Measurements from ENCODE around the gene ERCC5. TPM values are rescaled to one million over a fixed set of nuclear protein-coding genes. Genes with fewer than 3 reads are reported as not detected.
A peak's percentile ranks its signal among the peaks of the same experiment; 100 is the strongest.

The ERCC5 gene
- total and polyA plus RNA-seq, 11 donors = 22.4 to 61.7 (median 31.4) TPM

DNA sequence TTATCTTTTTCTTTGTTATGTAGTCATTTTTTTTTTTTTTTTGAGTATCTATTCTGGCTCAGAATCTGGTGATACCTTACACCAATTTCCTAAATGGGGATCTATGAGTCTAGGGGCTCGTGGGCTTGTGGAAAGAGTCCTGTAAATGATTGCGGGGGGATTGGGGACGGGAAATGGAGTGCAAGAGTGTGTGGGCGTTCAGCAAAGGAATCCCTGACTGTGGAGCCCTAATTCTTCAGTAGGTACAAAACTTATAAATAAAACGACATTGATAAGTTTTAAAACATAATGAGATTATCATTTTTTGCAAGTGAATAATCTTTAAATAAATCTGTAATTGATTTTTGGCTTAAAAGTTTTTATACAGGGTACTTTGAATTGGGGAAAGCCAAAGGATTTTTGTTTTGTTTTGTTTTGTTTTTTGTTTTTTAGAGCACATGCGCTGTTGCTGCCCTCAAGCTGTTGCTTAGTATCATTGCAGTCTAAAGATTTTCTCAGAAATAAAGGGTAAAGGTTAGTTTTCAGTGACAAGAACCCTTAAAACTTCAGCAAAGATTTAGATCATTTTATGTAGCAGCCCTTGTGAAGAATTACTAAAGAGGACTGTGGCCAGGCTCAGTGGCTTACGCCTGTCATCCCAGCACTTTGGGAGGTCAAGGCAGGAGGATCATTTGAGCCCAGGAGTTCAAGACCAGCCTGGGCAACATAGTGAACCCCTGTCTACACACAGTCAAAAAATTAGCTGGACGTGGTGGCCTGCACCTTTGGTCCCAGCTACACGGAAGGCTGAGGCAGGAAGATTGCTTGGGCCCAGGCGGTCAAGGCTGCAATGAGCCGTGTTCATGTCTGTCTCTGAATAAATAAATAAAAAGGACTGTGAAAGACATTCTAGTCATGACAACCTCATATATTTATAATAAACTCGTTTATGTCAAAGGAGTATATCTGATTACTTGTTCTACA, 1.7 kb downstream of the ERCC5 start:
- 22 to 29% (median 25%) methylated on average over 12 of the region's 12 CpGs for WGBS, 4 donors
- no peak for ATAC-seq
- intact Hi-C loops (cut with DNase I) = loop anchor here in 9 of 10 donors (1.0 to 10.0 kb wide), 10 partner anchors 45 to 267 kb away; partner anchors contain the start of gene TPP2 (in 3 of the 9)

DNA sequence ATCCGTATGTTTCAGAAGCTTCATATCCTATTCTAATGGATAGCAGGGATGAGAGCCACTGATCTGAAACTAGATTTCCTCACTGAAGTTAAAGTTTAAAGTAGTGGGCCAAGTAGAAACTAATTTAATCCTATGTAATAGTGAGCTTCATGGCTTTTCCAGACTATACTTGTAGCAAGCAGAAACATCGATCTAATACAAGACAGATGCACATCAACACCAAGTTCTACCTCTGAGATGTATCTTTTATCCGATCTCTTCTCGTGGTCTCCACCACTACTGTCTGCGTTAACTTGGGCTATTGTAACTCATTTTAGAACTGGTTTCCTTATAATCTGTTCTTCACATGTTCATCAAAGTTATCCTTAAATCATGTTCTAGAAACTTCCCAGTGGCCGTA, 3.1 kb downstream of the ERCC5 start:
- peaks cover 0 to 27% (median 23%) of the 10 kb centered on the region in 9 donors for H3K36me3 ChIP-seq
- H3K9me3 ChIP-seq = no peaks in the 10 kb centered on the region
- WGBS, 4 donors = 84 to 88% (median 85%) methylated on average over 6 of the region's 6 CpGs
- TF ChIP-seq, protein P1, sequence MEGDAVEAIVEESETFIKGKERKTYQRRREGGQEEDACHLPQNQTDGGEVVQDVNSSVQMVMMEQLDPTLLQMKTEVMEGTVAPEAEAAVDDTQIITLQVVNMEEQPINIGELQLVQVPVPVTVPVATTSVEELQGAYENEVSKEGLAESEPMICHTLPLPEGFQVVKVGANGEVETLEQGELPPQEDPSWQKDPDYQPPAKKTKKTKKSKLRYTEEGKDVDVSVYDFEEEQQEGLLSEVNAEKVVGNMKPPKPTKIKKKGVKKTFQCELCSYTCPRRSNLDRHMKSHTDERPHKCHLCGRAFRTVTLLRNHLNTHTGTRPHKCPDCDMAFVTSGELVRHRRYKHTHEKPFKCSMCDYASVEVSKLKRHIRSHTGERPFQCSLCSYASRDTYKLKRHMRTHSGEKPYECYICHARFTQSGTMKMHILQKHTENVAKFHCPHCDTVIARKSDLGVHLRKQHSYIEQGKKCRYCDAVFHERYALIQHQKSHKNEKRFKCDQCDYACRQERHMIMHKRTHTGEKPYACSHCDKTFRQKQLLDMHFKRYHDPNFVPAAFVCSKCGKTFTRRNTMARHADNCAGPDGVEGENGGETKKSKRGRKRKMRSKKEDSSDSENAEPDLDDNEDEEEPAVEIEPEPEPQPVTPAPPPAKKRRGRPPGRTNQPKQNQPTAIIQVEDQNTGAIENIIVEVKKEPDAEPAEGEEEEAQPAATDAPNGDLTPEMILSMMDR (IDR thresholded peaks at IDR 0.05) = no peak
- no peak for TF ChIP-seq POLR2A (IDR thresholded peaks at IDR 0.05)
- H3K4me1 ChIP-seq = peaks cover 0 to 35% (median 19%) of the 10 kb centered on the region in 12 donors
- H3K27me3 ChIP-seq = no peaks in the 10 kb centered on the region
- no peak for ATAC-seq
- H3K27ac ChIP-seq = no peak overlapping the region
- no peak overlapping the region for H3K4me3 ChIP-seq
- intact Hi-C loops (cut with DNase I) = loop anchor here in 7 of 10 donors (2.0 to 10.0 kb wide), 6 partner anchors 47 to 267 kb away; partner anchors contain the start of gene TPP2 (in 1 of the 7)
- DNase-seq = no peak

More for the DNA sequence above, 1.7 kb downstream of the ERCC5 start:
- TF ChIP-seq, protein P1 (IDR thresholded peaks at IDR 0.05) = peak; percentile 51 to 81 (median 72)
- no peak for TF ChIP-seq POLR2A (IDR thresholded peaks at IDR 0.05)
- DNase-seq = no peak
- peaks cover 0 to 23% (median 9%) of the 10 kb centered on the region in 9 donors for H3K36me3 ChIP-seq
- H3K4me1 ChIP-seq = peaks cover 0 to 31% (median 19%) of the 10 kb centered on the region in 12 donors
- H3K27ac ChIP-seq = peak overlapping the region in 10 of 12 donors; percentile 92 to 99 (median 98)
- H3K4me3 ChIP-seq = peak overlapping the region; percentile 67 to 96 (median 92)
- no peaks in the 10 kb centered on the region for H3K27me3 ChIP-seq
- H3K9me3 ChIP-seq = no peaks in the 10 kb centered on the region

DNA sequence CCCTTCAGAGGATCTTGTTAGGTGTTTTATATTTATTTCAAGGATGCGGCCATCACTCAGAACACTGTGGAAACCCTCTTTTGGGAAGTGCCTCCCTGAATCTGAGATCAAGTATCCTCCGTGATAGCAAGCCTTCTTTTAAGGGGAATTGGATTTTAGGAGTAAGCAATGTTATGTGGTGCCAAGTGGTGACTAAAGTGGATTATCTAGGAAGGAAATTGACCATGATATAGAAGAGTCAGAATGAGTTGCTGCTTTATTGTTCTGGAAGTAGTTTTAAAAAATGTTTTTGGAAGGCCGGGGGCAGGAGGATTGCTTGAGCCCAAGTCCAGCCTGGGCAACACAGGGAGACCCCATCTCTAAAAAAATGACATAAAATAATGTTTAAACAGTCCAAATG, 6.7 kb downstream of the ERCC5 start:
- peaks cover 0 to 63% (median 59%) of the 10 kb centered on the region in 9 donors for H3K36me3 ChIP-seq
- H3K4me3 ChIP-seq = no peak overlapping the region
- intact Hi-C loops (cut with DNase I) = no loop called here
- no peaks in the 10 kb centered on the region for H3K27me3 ChIP-seq
- TF ChIP-seq, protein P1 (IDR thresholded peaks at IDR 0.05) = no peak
- no peak for TF ChIP-seq POLR2A (IDR thresholded peaks at IDR 0.05)
- H3K4me1 ChIP-seq = peaks cover 0 to 33% (median 19%) of the 10 kb centered on the region in 12 donors
- DNase-seq (no peak), ATAC-seq (no peak)
- no peak overlapping the region for H3K27ac ChIP-seq
- no peaks in the 10 kb centered on the region for H3K9me3 ChIP-seq
- WGBS, 4 donors = 82 to 90% (median 87%) methylated on average over 3 of the region's 3 CpGs

DNA sequence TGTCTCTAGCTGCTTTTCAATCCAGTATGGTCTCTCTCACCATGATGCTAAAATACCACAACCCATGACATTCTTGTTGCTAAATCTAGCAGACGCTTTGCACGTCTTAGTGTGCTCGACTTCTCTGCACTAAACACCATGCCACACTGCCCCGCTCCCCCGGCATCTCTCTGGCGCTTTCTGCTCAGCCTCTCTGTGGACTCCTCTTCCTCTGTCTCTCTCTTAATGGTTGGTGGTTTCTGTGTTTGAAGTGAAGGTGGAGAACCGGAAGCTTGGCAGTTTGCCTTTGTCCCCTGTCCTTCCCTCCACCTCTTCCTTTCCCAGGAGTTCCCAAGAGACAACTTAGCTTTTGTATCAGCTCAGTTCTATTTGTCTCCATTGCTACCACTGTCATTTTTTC, 8.8 kb downstream of the ERCC5 start:
- H3K4me1 ChIP-seq = peaks cover 0 to 22% (median 6%) of the 10 kb centered on the region in 12 donors
- ATAC-seq = peak in 1 of 4 donors; percentile 21
- no peak for DNase-seq
- TF ChIP-seq POLR2A (IDR thresholded peaks at IDR 0.05) = no peak
- TF ChIP-seq, protein P1 (IDR thresholded peaks at IDR 0.05) = no peak
- no peaks in the 10 kb centered on the region for H3K9me3 ChIP-seq
- intact Hi-C loops (cut with DNase I) = no loop called here
- no peak overlapping the region for H3K4me3 ChIP-seq
- no peaks in the 10 kb centered on the region for H3K27me3 ChIP-seq
- H3K36me3 ChIP-seq = peaks cover 0 to 80% (median 74%) of the 10 kb centered on the region in 9 donors
- H3K27ac ChIP-seq = no peak overlapping the region
- 51 to 67% (median 57%) methylated on average over 7 of the region's 7 CpGs for WGBS, 4 donors

Measured in heart left ventricle (tissue), 16 donors.